IMR-90 (cell line): Measurements from ENCODE around the gene SGPL1. TPM values are rescaled to one million over a fixed set of nuclear protein-coding genes. Genes with fewer than 3 reads are reported as not detected.

ENCODE experiments used
- ATAC-seq: fragments of 200-7000 bp; cut with Tn5 transposase; 2 replicates; pipeline ENCODE4 v1.9.1; 2020; ENCODE audit warnings: low read depth, mild to moderate bottlenecking, moderate library complexity
- BruUV-seq: library from RNA; stranded (reverse); fragments of 400-500 nt; replicated peaks from 2 replicates; lab custom pipeline; 2021; lab: Mats Ljungman, UMichigan
- CTCF ChIA-PET: fragments of 300-600 bp; formaldehyde crosslinking; extraction: SDS; loops from one replicate; lab custom pipeline; 2021; ENCODE audit warnings: antibody characterized with exemption; lab: Yijun Ruan, JAX
- POLR2A ChIA-PET: fragments of 300-600 bp; sonication (Branson Sonifier 250); formaldehyde crosslinking; loops from one replicate; lab custom pipeline; 2022; ENCODE audit warnings: antibody characterized with exemption; ENCODE audit not compliant: unreplicated experiment; lab: Charles Lee
- DNase-seq: peaks from one replicate; pipeline ENCODE4 v3.0.0; 2013
- H2AFZ ChIP-seq: replicated peaks from 2 replicates; pipeline ENCODE3; 2013; ENCODE audit warnings: low read length, mild to moderate bottlenecking; ENCODE audit not compliant: poor library complexity
- H2AK5ac ChIP-seq: 2 replicates; pipeline ENCODE4 v1.6.1; 2013; ENCODE audit warnings: low read depth, low read length, inconsistent platforms
- H2AK9ac ChIP-seq: replicated peaks from 2 replicates; pipeline ENCODE3; 2013; ENCODE audit warnings: mild to moderate bottlenecking, low read depth, low read length, moderate library complexity; ENCODE audit not compliant: poor library complexity
- H2BK120ac ChIP-seq: 2 replicates; pipeline ENCODE4 v1.6.1; 2013; ENCODE audit warnings: low read depth, low read length, inconsistent platforms
- H2BK15ac ChIP-seq: 3 replicates; pipeline ENCODE4 v1.6.1; 2013; ENCODE audit warnings: low read depth, low read length, inconsistent platforms
- H2BK20ac ChIP-seq: 2 replicates; pipeline ENCODE4 v1.6.1; 2013; ENCODE audit warnings: low read depth, mild to moderate bottlenecking, inconsistent platforms, low read length, moderate library complexity
- H2BK5ac ChIP-seq: 2 replicates; pipeline ENCODE4 v1.6.1; 2013; ENCODE audit warnings: mild to moderate bottlenecking, low read depth, low read length, inconsistent platforms; ENCODE audit not compliant: poor library complexity, severe bottlenecking
- H3K14ac ChIP-seq: replicated peaks from 2 replicates; pipeline ENCODE4 v1.6.1; 2013; ENCODE audit warnings: low read depth, low read length, inconsistent platforms
- H3K18ac ChIP-seq: 2 replicates; pipeline ENCODE4 v1.6.1; 2013; ENCODE audit warnings: low read depth, low read length, control low read depth
- H3K23ac ChIP-seq: 2 replicates; pipeline ENCODE4 v1.6.1; 2013; ENCODE audit warnings: low read depth, low read length, inconsistent platforms
- H3K27ac ChIP-seq: 2 replicates; pipeline ENCODE4 v1.5.1; 2013; ENCODE audit warnings: mild to moderate bottlenecking, control low read depth, low read length; ENCODE audit not compliant: insufficient read depth
- H3K27me3 ChIP-seq: 2 replicates; pipeline ENCODE4 v1.6.1; 2013; ENCODE audit warnings: low read length; ENCODE audit not compliant: control insufficient read depth, insufficient read depth
- H3K36me3 ChIP-seq: 2 replicates; pipeline ENCODE4 v1.6.1; 2013; ENCODE audit warnings: low read length, mixed read lengths; ENCODE audit not compliant: control insufficient read depth, insufficient read depth
- H3K4ac ChIP-seq: 2 replicates; pipeline ENCODE4 v1.6.1; 2013; ENCODE audit warnings: low read depth, low read length, inconsistent platforms
- H3K4me1 ChIP-seq: 2 replicates; pipeline ENCODE4 v1.6.1; 2013; ENCODE audit warnings: low read length, mixed read lengths; ENCODE audit not compliant: control insufficient read depth, insufficient read depth
- H3K4me2 ChIP-seq: 2 replicates; pipeline ENCODE4 v1.6.1; 2013; ENCODE audit warnings: low read depth, mild to moderate bottlenecking, control low read depth, low read length, moderate library complexity
- H3K4me3 ChIP-seq: 2 replicates; pipeline ENCODE4 v1.5.1; 2013; ENCODE audit warnings: low read depth, mild to moderate bottlenecking, control low read depth, low read length, moderate library complexity; ENCODE audit not compliant: insufficient read depth
- H3K56ac ChIP-seq: 2 replicates; pipeline ENCODE4 v1.6.1; 2013; ENCODE audit warnings: low read length, inconsistent platforms; ENCODE audit not compliant: insufficient read depth; ENCODE audit errors: extremely low read depth
- H3K79me1 ChIP-seq, 2 experiments: 2 replicates each; pipeline ENCODE4 v1.6.1; 2013; ENCODE audit warnings: low read length in 2 of 2, inconsistent platforms in 1 of 2, low read depth in 1 of 2
- H3K9ac ChIP-seq: 2 replicates; pipeline ENCODE4 v1.6.1; 2013; ENCODE audit warnings: low read depth, low read length, control low read depth
- H3K9me1 ChIP-seq: 2 replicates; pipeline ENCODE4 v1.6.1; 2013; ENCODE audit warnings: low read length, inconsistent platforms; ENCODE audit not compliant: insufficient read depth
- H3K9me3 ChIP-seq: 2 replicates; pipeline ENCODE4 v1.6.1; 2013; ENCODE audit warnings: low read length; ENCODE audit not compliant: control insufficient read depth, insufficient read depth
- H4K20me1 ChIP-seq: 2 replicates; pipeline ENCODE4 v1.6.1; 2013; ENCODE audit warnings: low read length, inconsistent platforms; ENCODE audit not compliant: insufficient read depth
- H4K5ac ChIP-seq: 2 replicates; pipeline ENCODE4 v1.6.1; 2013; ENCODE audit warnings: mild to moderate bottlenecking, low read depth, low read length, control low read depth
- H4K8ac ChIP-seq, 2 experiments: 2 replicates each; pipeline ENCODE4 v1.6.1; 2013; ENCODE audit warnings: low read depth in 2 of 2, low read length in 2 of 2, control low read depth in 1 of 2, inconsistent platforms in 1 of 2
- H4K91ac ChIP-seq: 2 replicates; pipeline ENCODE4 v1.6.1; 2013; ENCODE audit warnings: low read depth, low read length, inconsistent platforms; ENCODE audit not compliant: insufficient read depth
- CHD1 ChIP-seq: IDR thresholded peaks from 2 replicates; pipeline ENCODE4 v1.6.1; 2012; ENCODE audit warnings: low read depth, low read length, improper control_type of control experiment
- FOS ChIP-seq: fragments of 150-350 bp; IDR thresholded peaks from 2 replicates; pipeline ENCODE4 v1.6.1; 2016; ENCODE audit warnings: low read depth, low read length
- MAFK ChIP-seq: IDR thresholded peaks from 2 replicates; pipeline ENCODE4 v1.6.1; 2012; ENCODE audit warnings: low read depth, low read length, improper control_type of control experiment
- POLR2A ChIP-seq: IDR thresholded peaks from 2 replicates; pipeline ENCODE4 v1.6.1; 2012; ENCODE audit warnings: mild to moderate bottlenecking, low read depth, low read length
- WGBS, 2 experiments: methylation state at CpG; one replicate each; pipeline versions ENCODE4 v1.1.5 to v1.1.7; 2013; ENCODE audit warnings: missing lambda C conversion rate in 2 of 2; ENCODE audit not compliant: insufficient read length in 1 of 2; ENCODE audit errors: extremely low coverage in 2 of 2; 5-methylcytosine and 5-hydroxymethylcytosine counted together
- dilution Hi-C: fragments of 300-500 bp; cut with HindIII; formaldehyde crosslinking; loops from one replicate; pipeline ENCODE4 v1.14.3; 2018; ENCODE audit warnings: low sequenced_read_pairs; ENCODE audit not compliant: unreplicated experiment
- in situ Hi-C: fragments of 300-500 bp; cut with MboI; formaldehyde crosslinking; loops from 3 replicates; pipeline ENCODE4 v1.14.3; 2019; ENCODE audit warnings: low sequenced_read_pairs, inconsistent platforms, mixed read lengths
- intact Hi-C: fragments of 100-400 bp; cut with micrococcal nuclease; formaldehyde crosslinking; loops from 2 replicates; pipeline ENCODE4 v1.10.0; 2022
- polyA plus RNA-seq, 3 experiments: library from polyadenylated mRNA; depleted of rRNA; stranded (reverse); fragments of >200 nt; gene quantifications; 2 replicates each; pipeline ENCODE4 v1.2.3, GENCODE V29; 2012; ENCODE audit warnings: low replicate concordance in 1 of 3
- total RNA-seq: library from RNA; depleted of rRNA; stranded (reverse); fragments of >200 nt; gene quantifications from 2 replicates; pipeline ENCODE4 v1.2.3, GENCODE V29; 2012
- TF ChIP-seq, protein P1 (sequence below): fragments of 150-350 bp; IDR thresholded peaks from 2 replicates; pipeline ENCODE4 v1.6.1; 2016; ENCODE audit warnings: low read depth, mild to moderate bottlenecking, low read length, moderate library complexity, borderline replicate concordance
- TF ChIP-seq, protein P2 (sequence below): fragments of 150-350 bp; IDR thresholded peaks from 2 replicates; pipeline ENCODE4 v1.6.1; 2017; ENCODE audit warnings: mild to moderate bottlenecking, antibody characterized with exemption, low read length, low read depth

The SGPL1 gene
- total and polyA plus RNA-seq, 2 of the 4 experiments (the other 2 are of a cell fraction) = 12.2 to 26.7 TPM

- no peak overlapping the region for H3K23ac ChIP-seq
- no peaks in the 10 kb centered on the region for H3K9me1 ChIP-seq
- H3K14ac ChIP-seq = no peak overlapping the region
- H3K36me3 ChIP-seq = no peaks in the 10 kb centered on the region
- no peak overlapping the region for H2BK20ac ChIP-seq
- no peaks in the 10 kb centered on the region for H3K79me1 ChIP-seq
- ChIA-PET CTCF (interaction anchor here (1.8 kb wide), 1 partner anchor 17 kb away, joined by 7 read pairs; no protein-coding TSS in a partner anchor), POLR2A (no interaction called here)
- H3K4me2 ChIP-seq = no peak overlapping the region
- no peak overlapping the region for H3K56ac ChIP-seq
- no peak overlapping the region for H4K8ac ChIP-seq
- TF ChIP-seq, protein P1, sequence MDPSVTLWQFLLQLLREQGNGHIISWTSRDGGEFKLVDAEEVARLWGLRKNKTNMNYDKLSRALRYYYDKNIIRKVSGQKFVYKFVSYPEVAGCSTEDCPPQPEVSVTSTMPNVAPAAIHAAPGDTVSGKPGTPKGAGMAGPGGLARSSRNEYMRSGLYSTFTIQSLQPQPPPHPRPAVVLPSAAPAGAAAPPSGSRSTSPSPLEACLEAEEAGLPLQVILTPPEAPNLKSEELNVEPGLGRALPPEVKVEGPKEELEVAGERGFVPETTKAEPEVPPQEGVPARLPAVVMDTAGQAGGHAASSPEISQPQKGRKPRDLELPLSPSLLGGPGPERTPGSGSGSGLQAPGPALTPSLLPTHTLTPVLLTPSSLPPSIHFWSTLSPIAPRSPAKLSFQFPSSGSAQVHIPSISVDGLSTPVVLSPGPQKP = no peak
- TF ChIP-seq, protein P2, sequence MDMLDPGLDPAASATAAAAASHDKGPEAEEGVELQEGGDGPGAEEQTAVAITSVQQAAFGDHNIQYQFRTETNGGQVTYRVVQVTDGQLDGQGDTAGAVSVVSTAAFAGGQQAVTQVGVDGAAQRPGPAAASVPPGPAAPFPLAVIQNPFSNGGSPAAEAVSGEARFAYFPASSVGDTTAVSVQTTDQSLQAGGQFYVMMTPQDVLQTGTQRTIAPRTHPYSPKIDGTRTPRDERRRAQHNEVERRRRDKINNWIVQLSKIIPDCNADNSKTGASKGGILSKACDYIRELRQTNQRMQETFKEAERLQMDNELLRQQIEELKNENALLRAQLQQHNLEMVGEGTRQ = no peak
- TF ChIP-seq MAFK (no peak), FOS (no peak), CHD1 (no peak), POLR2A (no peak)
- H3K4ac ChIP-seq = no peak overlapping the region
- in situ Hi-C loops (no loop called here), dilution Hi-C loops (no loop called here), intact Hi-C loops (no loop called here)
- H3K4me1 ChIP-seq = no peaks in the 10 kb centered on the region
- no peaks in the 10 kb centered on the region for H3K9me3 ChIP-seq
- H4K5ac ChIP-seq = no peak overlapping the region
- BruUV-seq = no TSS peak
- H3K9ac ChIP-seq = no peak overlapping the region
- no peak overlapping the region for H2BK15ac ChIP-seq
- ATAC-seq (no peak), DNase-seq (no peak)
- no peak overlapping the region for H3K18ac ChIP-seq
- no peak overlapping the region for H2BK120ac ChIP-seq
- H2BK5ac ChIP-seq = no peak overlapping the region
- H2AFZ ChIP-seq = no peak overlapping the region
- H3K27ac ChIP-seq = no peak overlapping the region
- no peak overlapping the region for H4K91ac ChIP-seq
- WGBS, 2 experiments = 50% methylated on average over 1 of the region's 4 CpGs; no CpG with 5 or more reads in 1 of the 2 experiments
- no peaks in the 10 kb centered on the region for H4K20me1 ChIP-seq
- peaks cover 58% of the 10 kb centered on the region for H3K27me3 ChIP-seq
- no peak overlapping the region for H2AK5ac ChIP-seq
- H2AK9ac ChIP-seq = no peak overlapping the region
- no peak overlapping the region for H3K4me3 ChIP-seq
Observed at GRCh38 chr10:70920519-70920918, 104.8 kb downstream of the SGPL1 start.
